Measurements from ENCODE around the gene RNF225. TPM values are rescaled to one million over a fixed set of nuclear protein-coding genes. Genes with fewer than 3 reads are reported as not detected.
A peak's percentile ranks its signal among the peaks of the same experiment; 100 is the strongest.

Gene RNF225
- total RNA-seq, 1 donor from 2014 or later: 0.65 TPM

DNA sequence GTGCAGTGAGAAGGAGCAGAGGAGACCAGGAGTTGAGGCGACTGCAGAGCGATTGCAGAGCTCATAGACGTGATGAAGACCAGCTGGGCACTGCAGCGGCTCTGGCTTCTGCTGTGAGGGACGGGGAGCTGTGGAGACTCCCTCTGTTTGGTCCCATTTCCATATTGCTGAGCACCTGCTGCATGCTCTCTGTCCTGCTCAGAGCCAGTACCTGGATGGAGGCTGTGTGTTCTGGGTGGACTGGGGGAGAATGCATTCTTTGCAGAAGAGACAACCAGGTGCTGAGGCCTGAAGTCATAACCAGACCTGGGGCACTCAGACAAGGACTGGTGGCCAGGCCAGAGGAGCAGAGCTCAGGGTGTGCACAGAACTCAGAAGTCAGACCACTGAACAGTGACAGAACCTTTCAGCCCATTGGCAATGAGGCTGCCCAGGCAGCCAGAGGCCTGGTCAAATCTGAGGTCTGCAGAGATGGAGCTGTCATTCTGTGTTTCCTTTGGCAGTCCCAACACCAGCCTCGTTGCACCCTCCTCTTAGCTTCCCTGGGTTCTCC is 40.9 kb upstream of the RNF225 start:
- H3K4me3 Mint-ChIP-seq: no peak overlapping the region
- peaks cover 4% of the 10 kb centered on the region for H3K36me3 Mint-ChIP-seq (ENCODE audit: low read depth)
- H3K4me1 Mint-ChIP-seq (ENCODE audit: low read depth): peaks cover 3% of the 10 kb centered on the region
- DNase-seq (ENCODE audit: low spot score): no peak
- intact Hi-C loops (cut with micrococcal nuclease): no loop called here
- H3K27ac Mint-ChIP-seq: no peak overlapping the region
- no peaks in the 10 kb centered on the region for H3K9me3 Mint-ChIP-seq
- no peaks in the 10 kb centered on the region for H3K27me3 Mint-ChIP-seq (ENCODE audit: insufficient read depth)

DNA sequence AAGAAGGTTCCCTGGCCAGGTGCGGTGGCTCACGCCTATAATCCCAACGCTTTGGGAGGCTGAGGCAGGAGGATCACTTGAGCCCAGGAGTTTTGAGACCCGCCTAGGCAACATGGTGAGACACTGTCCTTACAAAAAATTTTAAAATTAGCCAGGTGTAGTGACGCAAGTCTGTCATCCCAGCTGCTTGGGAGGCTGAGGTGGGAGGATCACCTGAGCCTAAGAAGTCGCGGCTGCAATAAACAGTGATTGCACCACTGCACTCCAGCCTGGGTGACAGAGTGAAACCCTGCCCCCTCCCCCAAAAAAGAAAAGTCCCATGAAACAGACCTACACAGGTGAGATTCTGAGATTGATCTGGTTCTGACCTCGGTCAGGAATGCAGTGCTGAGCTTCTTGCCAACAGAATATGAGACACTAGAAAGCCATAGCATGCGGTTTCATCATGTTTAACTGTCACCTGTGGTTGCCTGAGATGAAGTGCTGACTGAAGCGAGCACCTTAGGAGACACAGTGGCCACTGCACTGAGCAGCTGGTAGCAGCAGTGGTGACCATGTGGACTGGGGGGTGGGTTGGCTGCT is 40.1 kb upstream of the RNF225 start:
- H3K4me1 Mint-ChIP-seq (ENCODE audit: low read depth): no peaks in the 10 kb centered on the region

DNA sequence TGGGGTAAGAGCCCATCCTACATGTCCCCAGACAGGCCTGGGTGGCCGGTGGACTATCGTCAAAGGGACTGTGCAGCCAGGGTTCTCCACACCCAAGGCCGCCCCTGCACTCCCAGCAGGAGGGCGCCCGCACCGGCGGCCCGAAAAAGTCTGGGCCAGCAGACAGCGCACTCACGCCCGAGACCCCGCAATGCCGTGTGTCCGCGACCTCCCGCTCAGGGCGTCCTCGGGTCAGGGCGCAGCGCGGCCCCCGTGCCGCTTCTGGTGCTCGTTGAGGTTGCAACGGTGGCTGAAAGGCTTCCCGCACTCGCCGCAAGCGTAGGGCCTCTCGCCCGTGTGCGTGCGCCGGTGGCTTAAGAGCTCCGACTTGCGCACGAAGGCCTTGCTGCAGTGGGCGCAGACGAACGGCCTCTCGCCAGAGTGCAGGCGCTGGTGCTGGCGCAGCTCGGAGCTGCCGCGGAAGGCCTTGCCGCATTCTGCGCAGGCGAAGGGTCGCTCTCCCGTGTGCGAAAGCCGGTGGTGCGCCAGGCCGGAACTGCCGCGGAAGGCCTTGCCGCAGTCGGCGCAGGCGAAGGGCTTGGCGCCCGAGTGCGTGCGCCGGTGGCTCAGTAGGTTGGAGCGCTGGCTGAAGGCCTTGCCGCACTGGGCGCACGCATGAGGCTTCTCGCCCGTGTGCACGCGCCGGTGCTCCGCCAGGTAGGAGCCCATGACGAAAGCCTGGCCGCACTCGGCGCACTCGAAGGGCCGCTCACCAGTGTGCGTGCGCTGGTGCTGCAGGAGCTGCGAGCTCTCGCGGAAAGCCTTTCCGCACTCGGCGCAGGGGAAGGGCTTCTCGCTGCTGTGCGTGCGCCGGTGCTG is 39.3 kb upstream of the RNF225 start:
- Mint-ChIP-seq H3K4me3 (peak overlapping the region; percentile 33), H3K27me3 (ENCODE audit: insufficient read depth) (no peaks in the 10 kb centered on the region), H3K4me1 (ENCODE audit: low read depth) (no peaks in the 10 kb centered on the region), H3K36me3 (ENCODE audit: low read depth) (peaks cover 2% of the 10 kb centered on the region), H3K9me3 (no peaks in the 10 kb centered on the region), H3K27ac (no peak overlapping the region)
- DNase-seq (ENCODE audit: low spot score): peak; percentile 29
- intact Hi-C loops (cut with micrococcal nuclease): no loop called here

More for the DNA sequence above, 40.1 kb upstream of the RNF225 start:
- Mint-ChIP-seq H3K9me3 (no peaks in the 10 kb centered on the region), H3K4me3 (no peak overlapping the region), H3K27me3 (ENCODE audit: insufficient read depth) (no peaks in the 10 kb centered on the region), H3K27ac (no peak overlapping the region), H3K36me3 (ENCODE audit: low read depth) (peaks cover 2% of the 10 kb centered on the region)
- intact Hi-C loops (cut with micrococcal nuclease): no loop called here
- DNase-seq (ENCODE audit: low spot score): no peak

DNA sequence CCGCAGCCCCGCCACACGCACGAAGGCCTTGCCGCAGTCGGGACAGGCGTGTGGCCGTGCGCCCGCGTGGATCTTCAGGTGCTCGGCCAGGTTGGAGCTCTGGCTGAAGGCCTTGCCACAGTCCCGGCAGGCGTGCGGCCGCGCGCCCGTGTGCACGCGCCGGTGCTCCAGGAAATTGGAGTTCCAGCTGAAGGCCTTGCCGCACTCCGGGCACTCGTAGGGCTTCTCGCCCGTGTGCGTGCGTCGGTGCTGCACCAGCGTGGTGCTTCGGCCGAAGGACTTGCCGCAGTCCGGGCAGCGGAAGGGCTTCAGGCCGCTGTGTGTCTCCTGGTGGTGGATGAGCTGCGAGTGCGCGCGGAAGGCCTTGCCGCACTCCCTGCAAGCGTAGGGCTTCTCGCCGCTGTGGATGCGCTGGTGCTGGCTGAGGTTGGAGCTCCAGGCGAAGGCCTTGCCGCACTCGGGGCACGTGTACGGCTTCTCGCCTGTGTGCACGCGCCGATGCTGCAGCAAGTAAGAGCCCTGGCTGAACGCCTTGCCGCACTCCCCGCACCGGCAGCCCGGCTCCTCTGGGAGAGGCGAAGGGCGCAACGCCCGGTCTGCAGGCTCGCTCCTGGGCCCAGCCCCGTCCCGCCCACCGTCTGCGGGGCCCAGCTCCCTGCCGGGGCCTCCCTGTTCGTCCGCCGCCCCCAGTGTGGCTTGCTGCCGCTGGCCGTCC is 38.5 kb upstream of the RNF225 start:
- H3K4me1 Mint-ChIP-seq (ENCODE audit: low read depth): peaks cover 4% of the 10 kb centered on the region
- no peak overlapping the region for H3K27ac Mint-ChIP-seq
- H3K9me3 Mint-ChIP-seq: no peaks in the 10 kb centered on the region
- DNase-seq (ENCODE audit: low spot score): no peak
- peak overlapping the region; percentile 33 for H3K4me3 Mint-ChIP-seq
- no peaks in the 10 kb centered on the region for H3K27me3 Mint-ChIP-seq (ENCODE audit: insufficient read depth)
- intact Hi-C loops (cut with micrococcal nuclease): no loop called here
- peaks cover 2% of the 10 kb centered on the region for H3K36me3 Mint-ChIP-seq (ENCODE audit: low read depth)

DNA sequence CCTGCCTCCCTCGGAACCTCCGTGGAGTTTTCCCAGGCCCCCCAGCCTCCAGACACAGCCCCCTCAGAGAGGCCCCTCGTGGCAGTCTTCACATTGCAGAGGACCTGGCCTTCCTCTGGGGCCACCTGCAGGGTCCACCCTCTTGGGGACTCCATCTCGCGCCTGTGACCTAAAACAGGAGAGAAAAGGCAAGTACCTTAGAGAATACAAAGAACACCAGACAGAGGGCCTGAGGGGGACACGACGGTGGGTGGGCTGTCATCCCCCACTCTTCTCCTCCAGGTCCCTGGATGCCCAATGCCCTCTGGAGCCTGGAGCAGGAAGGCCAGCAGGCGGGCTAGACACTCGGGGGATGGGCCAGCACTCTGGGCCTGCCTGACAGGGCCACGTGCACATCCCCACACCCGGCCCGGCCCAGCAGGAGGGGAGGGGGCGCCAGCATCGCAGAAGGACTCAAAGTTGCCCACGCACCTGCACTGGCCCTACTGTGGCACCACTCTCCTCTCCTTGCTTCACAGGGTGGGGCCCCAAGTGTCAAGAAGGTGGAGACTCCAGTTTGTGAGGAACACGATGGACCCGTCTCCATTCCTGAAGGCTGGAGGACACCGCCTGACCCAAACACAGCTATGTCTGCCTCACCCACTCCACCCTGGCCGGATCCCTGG is 37.8 kb upstream of the RNF225 start:
- intact Hi-C loops (cut with micrococcal nuclease): no loop called here
- no peak for DNase-seq (ENCODE audit: low spot score)
- peaks cover 7% of the 10 kb centered on the region for H3K4me1 Mint-ChIP-seq (ENCODE audit: low read depth)
- no peaks in the 10 kb centered on the region for H3K36me3 Mint-ChIP-seq (ENCODE audit: low read depth)
- no peaks in the 10 kb centered on the region for H3K27me3 Mint-ChIP-seq (ENCODE audit: insufficient read depth)
- H3K4me3 Mint-ChIP-seq: no peak overlapping the region
- no peak overlapping the region for H3K27ac Mint-ChIP-seq
- H3K9me3 Mint-ChIP-seq: no peaks in the 10 kb centered on the region

DNA sequence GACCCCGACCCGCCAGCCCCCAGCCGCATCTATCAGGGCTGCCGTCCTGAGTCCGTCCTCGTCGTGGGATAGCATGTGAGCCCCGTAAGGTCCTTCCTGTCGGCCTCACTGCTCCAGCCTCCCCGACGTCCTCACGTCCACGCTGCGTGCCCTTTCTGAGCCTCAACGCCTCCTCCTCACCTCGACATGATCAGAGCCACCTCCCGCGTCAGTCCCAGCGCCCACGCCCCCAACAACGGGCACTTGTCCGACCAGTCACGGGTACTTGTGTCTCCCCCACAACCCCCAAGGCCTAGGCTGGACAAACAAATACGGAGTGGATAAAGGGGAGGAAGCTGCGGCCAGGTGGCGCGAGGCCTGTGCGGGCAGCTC is 33.6 kb upstream of the RNF225 start:
- peak overlapping the region; percentile 95 for H3K27ac Mint-ChIP-seq
- H3K9me3 Mint-ChIP-seq: no peaks in the 10 kb centered on the region
- H3K27me3 Mint-ChIP-seq (ENCODE audit: insufficient read depth): no peaks in the 10 kb centered on the region
- no peaks in the 10 kb centered on the region for H3K36me3 Mint-ChIP-seq (ENCODE audit: low read depth)
- H3K4me3 Mint-ChIP-seq: peak overlapping the region; percentile 94
- DNase-seq (ENCODE audit: low spot score): no peak
- peaks cover 7% of the 10 kb centered on the region for H3K4me1 Mint-ChIP-seq (ENCODE audit: low read depth)
- intact Hi-C loops (cut with micrococcal nuclease): loop anchor here (1.0 to 2.0 kb wide), 9 partner anchors 15 to 180 kb away; partner anchors contain the start of genes ERVK3-1, RPS5, ZNF324B and ZNF584

DNA sequence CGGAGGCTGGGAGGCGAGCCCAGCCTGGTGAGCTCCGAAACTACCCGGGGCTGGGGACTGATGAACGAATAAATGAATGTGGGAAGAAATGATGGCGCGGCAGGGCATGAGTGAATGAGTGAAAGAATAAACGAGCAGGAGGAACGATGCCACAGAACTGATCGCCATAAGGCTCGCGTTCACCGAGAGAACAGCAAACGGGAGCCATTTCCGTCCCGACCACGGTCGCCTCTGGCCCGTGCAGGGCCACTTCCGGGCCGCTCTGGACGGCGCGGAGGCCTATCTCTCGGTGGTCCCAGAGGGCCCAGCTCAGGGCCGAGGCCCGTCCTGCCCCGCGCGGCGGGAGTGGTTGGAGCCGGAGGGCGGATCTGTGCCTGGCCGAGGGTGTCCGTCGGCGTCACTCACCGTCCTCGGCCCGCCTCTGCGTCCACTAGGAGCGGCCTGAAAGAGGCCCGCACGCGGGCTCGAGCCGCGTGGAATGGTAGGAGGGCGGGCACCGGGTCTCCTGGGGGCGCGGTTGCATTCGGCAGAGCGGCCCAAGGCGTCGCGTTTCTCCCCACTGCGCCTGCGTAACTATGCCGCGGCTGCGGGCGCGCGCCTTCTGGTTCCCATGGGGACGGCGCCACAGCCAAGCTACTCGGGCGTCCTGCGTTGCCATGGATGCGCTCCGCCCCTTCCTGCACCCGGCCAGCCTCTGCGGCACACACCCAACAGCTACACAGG is 33.0 kb upstream of the RNF225 start, which contains the start of gene ZNF497:
ZNF497 (minus strand) TSS at position 480 of the 723 bp plus-strand sequence. CDS start 5,116 bp downstream, outside the sequence.
- Mint-ChIP-seq H3K4me3 (peak within 1 kb of the TSS; percentile 94), H3K27me3 (ENCODE audit: insufficient read depth) (no peaks in the 10 kb centered on the region), H3K9me3 (no peaks in the 10 kb centered on the region), H3K27ac (peak within 1 kb of the TSS; percentile 95), H3K36me3 (ENCODE audit: low read depth) (no peaks in the 10 kb centered on the region), H3K4me1 (ENCODE audit: low read depth) (peaks cover 7% of the 10 kb centered on the region)
- DNase-seq (ENCODE audit: low spot score): peak; percentile 95
- intact Hi-C loops (cut with micrococcal nuclease): loop anchor here (1.0 to 2.0 kb wide), 9 partner anchors 15 to 180 kb away; partner anchors contain the start of genes ERVK3-1, RPS5, ZNF324B and ZNF584

DNA sequence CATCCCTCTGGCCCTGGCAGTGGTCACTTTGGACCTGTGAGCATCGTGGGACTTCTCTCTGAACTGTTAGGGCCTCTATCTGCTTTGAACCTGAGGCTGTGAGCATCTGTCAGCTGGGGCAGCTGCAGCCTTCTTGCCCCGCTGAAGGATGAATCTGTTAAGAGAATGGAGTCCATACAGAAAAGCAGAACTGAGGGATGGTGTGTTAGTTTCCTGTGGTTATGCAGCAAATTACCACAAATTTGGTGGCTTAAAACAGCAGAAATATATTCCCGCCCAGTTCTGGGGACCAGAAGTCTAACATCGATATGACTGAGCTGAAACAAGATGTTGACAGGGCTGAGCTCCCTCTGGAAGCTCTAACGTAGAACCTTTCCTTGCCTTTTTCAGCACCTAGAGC is 31.3 kb upstream of the RNF225 start:
- Mint-ChIP-seq H3K9me3 (no peaks in the 10 kb centered on the region), H3K27me3 (ENCODE audit: insufficient read depth) (no peaks in the 10 kb centered on the region), H3K4me3 (no peak overlapping the region), H3K36me3 (ENCODE audit: low read depth) (no peaks in the 10 kb centered on the region), H3K27ac (no peak overlapping the region), H3K4me1 (ENCODE audit: low read depth) (peaks cover 7% of the 10 kb centered on the region)
- DNase-seq (ENCODE audit: low spot score): no peak
- intact Hi-C loops (cut with micrococcal nuclease): no loop called here

DNA sequence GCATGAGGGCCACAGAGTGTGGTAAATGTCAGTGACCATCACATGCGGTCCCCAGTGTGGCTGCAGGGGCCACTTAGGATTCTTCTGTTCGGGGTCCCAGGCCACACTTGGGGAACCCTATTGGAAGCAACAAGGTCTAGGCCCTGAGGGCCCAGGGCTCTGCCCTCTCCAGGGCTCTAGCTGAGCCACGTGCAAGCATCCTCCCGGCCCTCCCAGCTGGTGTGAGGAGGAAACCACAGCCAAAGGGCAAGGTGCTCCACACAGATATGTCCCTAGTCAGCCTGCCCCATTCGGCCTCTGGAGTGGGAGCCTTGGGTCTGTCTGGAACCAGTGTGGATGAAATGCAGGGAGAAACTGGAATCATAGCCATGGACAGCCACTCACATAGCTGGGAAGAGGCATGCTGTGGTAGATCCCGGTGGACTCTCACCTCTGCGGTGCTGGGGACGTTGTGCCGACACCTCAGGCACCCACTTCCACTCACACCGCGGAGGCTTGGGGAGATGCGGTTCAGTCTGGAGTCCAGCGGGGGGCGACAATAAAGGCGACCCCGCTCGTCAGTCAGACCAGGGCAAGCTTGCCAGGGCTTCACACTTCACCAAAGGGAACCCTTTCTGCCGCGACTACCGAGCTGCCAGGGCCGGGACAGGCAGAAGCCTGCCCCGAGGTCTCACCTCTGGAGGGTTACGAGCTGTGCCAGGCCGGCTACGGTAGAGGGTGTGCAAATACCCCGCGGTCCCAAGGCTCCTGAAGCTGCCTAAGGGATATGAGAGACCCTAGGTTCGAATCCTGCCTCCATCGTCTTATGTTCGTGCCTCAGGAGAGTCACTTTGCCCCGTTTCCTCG is 28.6 kb upstream of the RNF225 start:
- intact Hi-C loops (cut with micrococcal nuclease): no loop called here
- no peak overlapping the region for H3K4me3 Mint-ChIP-seq
- no peaks in the 10 kb centered on the region for H3K36me3 Mint-ChIP-seq (ENCODE audit: low read depth)
- no peak overlapping the region for H3K27ac Mint-ChIP-seq
- no peaks in the 10 kb centered on the region for H3K9me3 Mint-ChIP-seq
- DNase-seq (ENCODE audit: low spot score): no peak
- H3K4me1 Mint-ChIP-seq (ENCODE audit: low read depth): peaks cover 4% of the 10 kb centered on the region
- no peaks in the 10 kb centered on the region for H3K27me3 Mint-ChIP-seq (ENCODE audit: insufficient read depth)

DNA sequence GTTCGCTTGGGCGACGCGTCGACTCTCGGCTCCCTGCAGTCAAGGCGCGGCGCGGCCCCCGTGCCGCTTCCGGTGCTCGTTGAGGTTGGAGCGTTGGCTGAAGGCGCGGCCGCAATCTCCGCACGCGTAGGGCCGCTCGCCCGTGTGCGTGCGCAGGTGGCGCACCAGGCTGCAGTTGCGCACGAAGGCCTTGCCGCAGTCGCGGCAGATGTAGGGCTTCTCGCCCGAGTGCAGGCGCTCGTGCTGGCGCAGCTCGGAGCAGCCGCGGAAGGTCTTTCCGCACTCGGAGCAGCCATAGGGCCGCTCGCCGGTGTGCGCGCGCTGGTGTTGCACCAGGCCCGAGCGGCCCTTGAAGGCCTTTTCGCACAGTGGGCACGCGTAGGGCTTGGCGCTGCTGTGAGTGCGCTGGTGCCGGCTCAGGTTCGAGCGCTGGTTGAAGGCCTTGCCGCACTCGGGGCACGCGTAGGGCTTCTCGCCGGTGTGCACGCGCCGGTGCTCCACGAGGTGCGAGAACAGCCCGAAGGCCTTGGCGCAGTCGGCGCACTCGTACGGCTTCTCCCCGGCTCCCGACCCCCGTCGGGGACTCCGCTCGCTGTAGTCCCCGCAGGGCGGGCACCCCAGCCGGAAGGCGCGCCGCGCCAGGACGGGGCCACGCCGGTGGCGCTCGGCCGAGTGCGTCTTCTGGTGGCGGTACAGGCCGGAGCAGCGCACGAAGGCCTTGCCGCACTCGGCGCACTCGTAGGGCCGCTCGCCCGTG is 27.6 kb upstream of the RNF225 start:
- Mint-ChIP-seq H3K4me3 (no peak overlapping the region), H3K36me3 (ENCODE audit: low read depth) (no peaks in the 10 kb centered on the region), H3K27me3 (ENCODE audit: insufficient read depth) (no peaks in the 10 kb centered on the region), H3K9me3 (no peaks in the 10 kb centered on the region), H3K4me1 (ENCODE audit: low read depth) (no peaks in the 10 kb centered on the region), H3K27ac (no peak overlapping the region)
- intact Hi-C loops (cut with micrococcal nuclease): no loop called here
- DNase-seq (ENCODE audit: low spot score): no peak
